Left renal pelvis (tissue), 4 donors: ENCODE measurements around the gene UVSSA. TPM values are rescaled to one million over a fixed set of nuclear protein-coding genes. Genes with fewer than 3 reads are reported as not detected.
"Not testable (repeated sequence)": the region's sequence is repeated elsewhere in the genome, so short reads cannot be mapped to it uniquely, and the experiment has no call there.

Source experiments
- DNase-seq, 4 donors: peaks; one replicate each; pipeline ENCODE4 v3.0.0-alpha.2; 2013; ENCODE audit warnings: low read depth in 4 of 4, low spot score in 3 of 4
- polyA plus RNA-seq, 4 donors: library from polyadenylated mRNA; unstranded; fragments of 120-200 nt; gene quantifications; one replicate each; pipeline ENCODE4 v1.2.1, GENCODE V29; 2013; ENCODE audit not compliant: insufficient read length in 4 of 4

Gene UVSSA
- polyA plus RNA-seq, 4 donors: 5.9 to 19.3 (median 11.3) TPM

GRCh38 chr4:1315836-1316536, 31.0 kb upstream of the UVSSA start:
- DNase-seq: no peak

- no peak for DNase-seq
Observed at GRCh38 chr4:1316537-1317168, 30.4 kb upstream of the UVSSA start.

GRCh38 chr4:1317177-1318045, 29.6 kb upstream of the UVSSA start:
- DNase-seq: no peak

- DNase-seq: no peak
Observed at GRCh38 chr4:1318046-1318375, 29.0 kb upstream of the UVSSA start.

GRCh38 chr4:1318488-1319213, 28.4 kb upstream of the UVSSA start:
- DNase-seq: no peak

- no peak for DNase-seq
Observed at GRCh38 chr4:1321486-1321885, 25.5 kb upstream of the UVSSA start.

- DNase-seq: no peak
Observed at GRCh38 chr4:1321946-1322650, 24.9 kb upstream of the UVSSA start.

GRCh38 chr4:1323280-1323634, 23.8 kb upstream of the UVSSA start:
- DNase-seq: no peak

GRCh38 chr4:1323635-1324442, 23.2 kb upstream of the UVSSA start:
- no peak for DNase-seq

- not testable (repeated sequence) for DNase-seq
Observed at GRCh38 chr4:1324443-1325175, 22.4 kb upstream of the UVSSA start.

- no peak for DNase-seq
Observed at GRCh38 chr4:1325176-1325480, 21.9 kb upstream of the UVSSA start.

- no peak for DNase-seq
Observed at GRCh38 chr4:1325681-1326635, 21.1 kb upstream of the UVSSA start.

GRCh38 chr4:1326751-1327525, 20.1 kb upstream of the UVSSA start:
- no peak for DNase-seq

- no peak for DNase-seq
Observed at GRCh38 chr4:1327526-1328266, 19.3 kb upstream of the UVSSA start.

GRCh38 chr4:1328267-1329155, 18.5 kb upstream of the UVSSA start:
- no peak for DNase-seq
